ENCODE results near the gene ZFP90.

DNA sequence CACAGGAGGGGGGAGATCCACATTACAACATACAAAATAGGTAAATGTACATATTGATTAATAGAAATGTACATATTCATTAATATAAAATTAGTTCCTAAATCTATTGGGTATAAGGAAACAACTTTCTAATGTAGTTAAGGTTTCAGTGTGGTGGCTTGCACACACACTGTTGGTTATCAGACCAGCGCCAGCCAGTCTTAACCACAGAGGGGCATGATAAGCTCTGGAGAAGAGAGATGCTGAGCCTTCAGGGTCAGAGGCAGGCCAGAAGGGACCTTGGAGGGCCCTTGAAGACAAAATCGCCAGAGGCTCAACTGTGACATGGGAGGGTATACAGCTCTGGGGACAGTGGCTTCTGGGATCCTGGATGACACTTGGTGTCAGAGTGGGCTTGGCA lies 10.9 kb upstream of the ZFP90 start:
- no peak for TF ChIP-seq POLR2A (IDR thresholded peaks at IDR 0.05; ENCODE audit: low read depth, low read length)
- no peak for TF ChIP-seq POLR2AphosphoS5 (IDR thresholded peaks at IDR 0.05; ENCODE audit: low read depth, low read length)
